SHP77 (cell line): ENCODE measurements around the gene SMIM26.

Experiments
- DNase-seq, 2 experiments: peaks; one replicate each; lab custom pipeline; 2025; lab: John Stamatoyannopoulos, UW

The SMIM26 gene

DNA sequence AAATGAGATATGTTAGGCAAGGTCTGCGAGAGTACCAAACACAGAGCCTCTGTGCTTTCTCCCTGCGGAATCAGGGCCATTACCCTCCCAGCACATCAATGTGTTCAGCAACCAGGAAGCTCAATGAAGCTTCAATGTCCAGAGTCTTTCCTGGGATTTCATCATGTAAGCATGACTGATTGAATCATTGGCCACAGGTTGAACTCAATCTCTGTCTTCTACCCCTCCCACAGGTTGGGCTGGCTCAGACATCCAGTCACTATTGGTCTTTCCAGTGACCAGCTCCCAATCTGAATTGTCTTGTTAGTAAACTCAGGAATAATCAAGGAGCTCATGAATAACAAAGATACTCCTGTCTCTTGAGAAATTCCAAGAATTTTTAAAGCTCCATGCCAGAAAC is 17.9 kb downstream of the SMIM26 start:
- no peak for DNase-seq

DNA sequence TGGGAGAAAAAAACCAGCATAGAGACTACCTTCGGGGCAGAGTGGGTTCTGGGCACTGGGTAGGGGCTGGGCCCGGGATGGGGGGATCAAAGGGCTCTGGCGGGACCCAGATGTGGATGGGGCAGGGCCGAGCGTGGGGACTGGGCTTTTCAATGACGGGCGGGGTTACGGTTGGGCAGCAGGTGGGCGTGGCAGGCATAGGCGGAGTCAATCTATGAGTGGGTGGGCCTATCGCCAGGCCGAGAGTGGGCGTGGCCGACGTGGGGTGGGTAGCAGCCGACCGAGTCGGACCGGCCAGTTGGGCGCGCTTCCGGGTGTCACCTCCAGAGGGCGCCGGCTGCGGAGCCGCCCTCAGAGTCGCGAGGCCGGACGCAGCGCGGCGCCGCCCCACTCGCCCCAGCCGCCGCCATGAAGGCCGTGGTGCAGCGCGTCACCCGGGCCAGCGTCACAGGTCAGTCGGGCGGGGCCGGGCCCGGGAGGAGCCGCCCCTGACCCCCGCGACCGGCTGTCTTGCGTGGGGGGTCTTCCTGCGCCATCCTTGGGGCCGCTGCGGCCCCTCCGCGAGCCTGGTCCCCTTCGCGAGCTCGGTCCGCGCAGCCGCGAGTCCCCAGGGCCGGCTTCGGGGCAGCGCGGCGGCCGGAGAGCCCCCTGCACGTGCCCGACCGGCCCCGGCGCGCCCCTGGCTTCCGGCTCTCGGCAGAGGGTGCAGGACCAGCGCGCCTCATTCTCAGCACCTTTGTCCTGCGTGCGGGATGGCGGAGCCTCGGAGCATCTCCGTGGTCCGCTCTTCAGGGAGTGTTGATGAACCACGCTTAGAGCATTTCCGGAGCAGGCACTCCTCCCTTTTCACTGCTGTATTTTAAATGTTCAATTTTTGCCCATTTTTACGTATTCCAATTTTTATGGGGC is 20.7 kb downstream of the SMIM26 start, which contains the start of gene DTD1:
TSS of gene DTD1 (plus strand) at position 390 of the 909 bp plus-strand sequence. CDS start at position 409, 19 bp downstream.
- DNase-seq, result peak; percentile 84 to 90

DNA sequence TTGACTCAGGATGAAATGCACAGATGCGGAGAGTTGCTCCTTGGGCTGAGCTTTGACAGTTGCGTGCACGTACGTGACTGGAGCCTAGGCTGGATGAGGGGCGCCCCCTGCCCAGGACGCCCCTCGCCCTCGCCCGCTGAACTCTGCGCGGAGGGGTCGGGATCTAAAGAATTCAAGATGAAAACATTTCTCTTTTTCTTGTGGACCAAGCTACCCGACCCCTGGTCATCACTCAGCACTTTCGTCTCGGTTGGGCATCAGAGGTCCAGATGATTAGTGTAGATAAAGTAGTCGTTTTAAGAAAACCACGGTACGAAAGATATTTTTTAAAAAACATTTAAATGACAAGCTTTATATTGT is 21.3 kb downstream of the SMIM26 start:
- no peak for DNase-seq

DNA sequence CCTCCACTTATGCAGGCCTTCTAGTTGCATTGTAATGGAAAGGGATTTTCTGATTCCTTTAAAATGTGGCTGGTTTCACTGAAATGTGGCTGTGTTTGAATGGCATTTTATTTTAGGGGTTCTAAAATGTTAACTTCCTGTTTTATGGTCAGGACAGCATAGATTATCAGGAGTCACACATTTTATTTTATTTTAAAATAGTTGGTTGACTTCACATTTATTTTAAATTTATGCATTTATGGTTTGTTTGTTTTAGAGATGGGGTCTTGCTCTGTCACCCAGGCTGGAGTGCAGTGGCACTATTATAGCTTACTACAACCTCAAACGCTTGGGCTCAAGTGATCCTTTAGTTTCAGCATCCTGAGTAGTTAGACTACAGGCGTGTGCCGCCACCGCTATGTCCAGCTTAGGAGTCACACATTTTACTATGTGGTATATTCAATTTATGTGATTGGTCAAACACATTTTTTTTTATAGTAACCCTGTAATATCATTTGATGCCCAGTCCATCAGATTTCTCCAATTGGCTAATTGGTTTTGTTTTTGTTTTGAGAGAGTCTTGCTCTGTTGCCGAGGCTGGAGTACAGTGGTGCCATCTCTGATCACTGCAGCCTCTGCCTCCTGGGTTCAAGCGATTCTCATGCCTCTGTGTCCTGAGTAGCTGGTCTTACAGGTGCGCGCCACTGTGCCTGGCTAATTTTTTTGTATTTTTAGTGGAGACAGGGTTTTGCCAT is 22.9 kb downstream of the SMIM26 start:
- no peak for DNase-seq

DNA sequence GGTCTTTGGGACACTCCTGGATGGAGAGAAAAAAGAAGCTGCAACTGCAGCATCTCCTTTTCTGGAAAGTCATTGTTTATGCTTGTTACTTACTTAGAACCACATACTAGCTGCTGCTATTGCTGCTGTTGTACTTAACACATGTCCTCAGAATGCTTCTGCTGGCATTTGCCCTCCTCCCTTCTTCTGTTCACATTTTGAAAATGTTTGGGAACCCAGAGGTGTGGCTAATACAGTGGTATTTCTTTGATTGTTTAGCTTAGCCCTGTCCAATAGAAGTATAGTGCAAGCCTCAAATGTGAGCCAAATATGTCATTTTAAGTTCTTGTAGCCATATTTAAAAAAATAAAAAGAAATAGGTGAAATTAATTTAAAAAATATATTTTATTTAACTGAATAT is 29.0 kb downstream of the SMIM26 start:
- DNase-seq, result no peak

DNA sequence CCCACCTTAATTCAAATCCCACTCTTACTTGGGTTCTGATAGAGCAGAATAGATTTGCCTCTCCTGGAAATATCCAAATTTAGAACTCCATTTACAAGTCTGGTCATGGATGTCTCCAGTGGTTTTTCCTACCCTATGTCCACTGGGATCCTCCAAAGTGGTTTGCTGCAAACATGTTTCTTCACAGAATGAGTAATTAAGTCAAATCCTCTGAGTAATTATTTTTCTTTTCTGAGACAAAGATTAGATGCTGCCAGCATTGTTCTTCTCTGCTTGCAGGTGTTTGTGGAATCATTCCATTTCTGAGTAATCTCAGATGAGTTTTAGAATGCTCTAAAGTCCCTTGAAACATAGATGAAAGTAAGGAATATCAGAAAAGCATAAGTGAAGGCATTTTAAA is 42.5 kb downstream of the SMIM26 start:
- no peak for DNase-seq

DNA sequence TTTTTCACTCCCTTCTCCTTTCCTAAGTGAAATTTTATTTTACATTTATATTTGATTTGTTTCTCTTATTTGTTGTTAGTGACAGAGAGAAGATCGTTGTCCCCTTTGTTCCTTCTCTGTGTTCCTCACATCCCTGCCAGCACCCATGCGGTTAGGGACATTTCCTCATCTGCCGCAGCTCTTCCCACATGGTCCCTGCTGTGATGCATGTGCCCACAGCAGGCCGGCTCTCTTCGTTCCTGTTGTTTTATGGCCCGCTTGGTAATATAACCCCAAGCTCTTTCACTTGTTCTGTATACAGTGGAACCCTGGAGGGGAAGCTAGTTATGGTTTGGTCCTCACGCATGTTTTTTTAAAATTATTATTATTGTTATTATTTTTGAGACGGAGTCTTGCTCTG is 44.3 kb downstream of the SMIM26 start:
- DNase-seq, result no peak

DNA sequence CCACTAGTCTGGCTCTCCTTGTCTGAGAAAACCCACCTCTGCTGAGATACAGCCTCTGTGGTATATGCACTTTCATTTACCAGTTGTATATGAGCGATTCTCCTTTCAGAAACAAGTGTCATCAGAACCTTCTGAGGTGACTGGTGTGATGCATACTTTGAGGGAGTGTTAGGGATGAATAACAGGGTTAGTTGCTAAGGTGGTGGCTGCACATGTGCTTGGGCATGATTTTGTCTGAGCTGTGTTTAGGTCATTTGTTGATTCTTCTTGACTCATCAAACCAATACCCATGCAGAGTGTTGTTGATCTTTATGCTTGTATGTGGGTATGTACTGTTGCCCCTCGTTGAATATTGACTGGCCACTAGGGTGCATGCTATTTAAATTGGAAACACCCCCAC is 46.3 kb downstream of the SMIM26 start:
- no peak for DNase-seq

DNA sequence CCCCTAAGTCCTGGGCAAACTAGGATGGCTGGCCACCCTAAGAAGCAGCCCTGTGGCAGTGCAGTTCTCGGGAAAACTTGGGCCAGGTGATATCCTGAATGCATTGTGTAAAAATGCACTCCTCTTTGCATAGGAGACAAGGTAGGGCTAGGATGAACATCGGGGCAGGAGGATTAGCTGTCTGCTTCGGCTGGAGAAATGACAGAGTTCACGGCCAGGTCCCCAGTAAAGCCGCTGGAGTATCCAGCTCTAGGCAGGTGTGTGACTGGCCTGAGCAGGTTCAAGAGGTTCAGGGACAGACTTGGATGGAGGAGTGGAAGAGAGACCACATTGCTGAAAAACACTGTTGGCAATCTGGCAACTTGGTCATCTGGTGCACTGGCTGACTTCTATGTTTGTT is 47.0 kb downstream of the SMIM26 start:
- no peak for DNase-seq

DNA sequence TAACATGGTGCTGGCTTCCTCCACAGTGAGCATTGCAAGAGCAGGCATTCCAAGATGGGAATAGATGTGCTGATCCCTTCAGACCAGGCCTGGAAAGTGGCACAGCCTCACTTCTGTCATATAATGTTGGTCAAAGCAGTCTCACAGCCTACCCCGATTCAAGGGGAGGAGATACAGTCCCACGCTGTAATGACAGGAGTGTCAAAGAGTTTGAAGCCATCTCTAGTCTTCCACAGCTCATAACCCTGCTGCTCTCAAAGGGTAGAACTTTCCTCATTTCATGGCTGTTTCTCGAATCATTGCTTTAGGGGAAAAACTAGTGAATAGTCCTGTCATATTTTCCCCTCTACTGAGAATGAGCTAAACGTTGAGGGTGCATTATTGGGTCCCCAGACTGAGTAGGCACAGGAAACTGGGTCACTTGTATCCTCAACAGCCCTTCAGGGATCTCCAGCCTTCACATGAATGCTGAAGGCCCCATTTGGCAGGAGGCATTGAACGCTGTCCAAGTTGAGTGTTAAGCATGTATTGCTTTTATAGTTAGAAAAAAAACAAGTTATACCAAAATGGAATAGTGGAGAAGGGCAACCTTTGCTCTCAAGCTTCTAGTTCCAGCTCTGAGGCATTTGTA is 47.9 kb downstream of the SMIM26 start:
- no peak for DNase-seq
